Measurements from ENCODE around the gene UQCC5. TPM values are rescaled to one million over a fixed set of nuclear protein-coding genes. Genes with fewer than 3 reads are reported as not detected.

The UQCC5 gene
- total RNA-seq, 2 donors from 2014 or later, result 3.0 to 16.5 TPM

- Histone ChIP-seq H3K27me3 (replicated peaks; ENCODE audit: insufficient read depth) (no peaks in the 10 kb centered on the region), H3K9me3 (no peaks in the 10 kb centered on the region), H3K4me1 (replicated peaks) (peaks cover 3% of the 10 kb centered on the region), H3K36me3 (no peaks in the 10 kb centered on the region), H3K4me3 (no peak overlapping the region), H3K27ac (peak overlapping the region; percentile 73 to 74)
- intact Hi-C loops (cut with DNase I), result loop anchor here (5.0 to 10.0 kb wide), 2 partner anchors 49 to 154 kb away; partner anchors contain the start of genes GNL3 and PBRM1
- WGBS, result 50% methylated on average over 10 of the region's 10 CpGs
- TF ChIP-seq POLR2AphosphoS5 (IDR thresholded peaks at IDR 0.05), result no peak
- no peak for TF ChIP-seq CTCF (IDR thresholded peaks at IDR 0.05)
- no peak for TF ChIP-seq POLR2A (IDR thresholded peaks at IDR 0.05)
- DNase-seq (ENCODE audit: low spot score), result no peak
Observed at GRCh38 chr3:52530918-52531826, 5.2 kb upstream of the UQCC5 start.

GRCh38 chr3:52531860-52532516 is 4.4 kb upstream of the UQCC5 start:
- intact Hi-C loops (cut with DNase I), result loop anchor here (5.0 to 10.0 kb wide), 2 partner anchors 50 to 153 kb away; partner anchors contain the start of genes GNL3 and PBRM1
- no peak for TF ChIP-seq POLR2A (IDR thresholded peaks at IDR 0.05)
- no peak for TF ChIP-seq POLR2AphosphoS5 (IDR thresholded peaks at IDR 0.05)
- TF ChIP-seq CTCF (IDR thresholded peaks at IDR 0.05), result no peak
- H3K4me3 ChIP-seq, result peak overlapping the region; percentile 54 to 56
- WGBS, result 58% methylated on average over 14 of the region's 14 CpGs
- H3K27ac ChIP-seq, result peak overlapping the region; percentile 74 to 77
- H3K27me3 ChIP-seq (replicated peaks; ENCODE audit: insufficient read depth), result no peaks in the 10 kb centered on the region
- DNase-seq (ENCODE audit: low spot score), result no peak
- H3K9me3 ChIP-seq, result no peaks in the 10 kb centered on the region
- no peaks in the 10 kb centered on the region for H3K36me3 ChIP-seq
- peaks cover 3% of the 10 kb centered on the region for H3K4me1 ChIP-seq (replicated peaks)

GRCh38 chr3:52532517-52532837 is 3.9 kb upstream of the UQCC5 start:
- peaks cover 3% of the 10 kb centered on the region for H3K4me1 ChIP-seq (replicated peaks)
- H3K27ac ChIP-seq, result peak overlapping the region; percentile 74 to 77
- no peaks in the 10 kb centered on the region for H3K36me3 ChIP-seq
- TF ChIP-seq POLR2A (IDR thresholded peaks at IDR 0.05) (no peak), CTCF (IDR thresholded peaks at IDR 0.05) (no peak), POLR2AphosphoS5 (IDR thresholded peaks at IDR 0.05) (no peak)
- no peak for DNase-seq (ENCODE audit: low spot score)
- H3K27me3 ChIP-seq (replicated peaks; ENCODE audit: insufficient read depth), result no peaks in the 10 kb centered on the region
- no peaks in the 10 kb centered on the region for H3K9me3 ChIP-seq
- intact Hi-C loops (cut with DNase I), result loop anchor here (5.0 to 10.0 kb wide), 2 partner anchors 50 to 152 kb away; partner anchors contain the start of genes GNL3 and PBRM1
- peak overlapping the region; percentile 54 to 56 for H3K4me3 ChIP-seq
- WGBS, result 26% methylated on average over 5 of the region's 5 CpGs

GRCh38 chr3:52532838-52533622 is 3.4 kb upstream of the UQCC5 start:
- 3% methylated on average over 41 of the region's 78 CpGs for WGBS
- Histone ChIP-seq H3K27me3 (replicated peaks; ENCODE audit: insufficient read depth) (no peaks in the 10 kb centered on the region), H3K9me3 (no peaks in the 10 kb centered on the region), H3K4me1 (replicated peaks) (peaks cover 9% of the 10 kb centered on the region), H3K4me3 (peak overlapping the region; percentile 54 to 56), H3K36me3 (no peaks in the 10 kb centered on the region), H3K27ac (peak overlapping the region; percentile 74 to 77)
- intact Hi-C loops (cut with DNase I), result loop anchor here (5.0 to 10.0 kb wide), 2 partner anchors 51 to 152 kb away; partner anchors contain the start of genes GNL3 and PBRM1
- DNase-seq (ENCODE audit: low spot score), result no peak
- no peak for TF ChIP-seq CTCF (IDR thresholded peaks at IDR 0.05)
- TF ChIP-seq POLR2AphosphoS5 (IDR thresholded peaks at IDR 0.05), result no peak
- TF ChIP-seq POLR2A (IDR thresholded peaks at IDR 0.05), result no peak

Data from prostate gland (tissue), 2 donors.